ENCODE results near the gene BPIFB4.
"Not testable (repeated sequence)": the region's sequence is repeated elsewhere in the genome, so short reads cannot be mapped to it uniquely, and the experiment has no call there.

The BPIFB4 gene

GRCh38 chr20:33086052-33086722 lies 6.7 kb downstream of the BPIFB4 start:
- TF ChIP-seq CTCF (conservative IDR thresholded peaks at IDR 0.05), result no peak
- TF ChIP-seq ZFX (IDR thresholded peaks at IDR 0.05), result no peak
- H3K27ac ChIP-seq, result no peak overlapping the region

GRCh38 chr20:33091147-33091546 lies 11.7 kb downstream of the BPIFB4 start:
- H3K27ac ChIP-seq, result no peak overlapping the region
- TF ChIP-seq CTCF (conservative IDR thresholded peaks at IDR 0.05), result no peak
- TF ChIP-seq ZFX (IDR thresholded peaks at IDR 0.05), result no peak

GRCh38 chr20:33091693-33092092 lies 12.2 kb downstream of the BPIFB4 start:
- TF ChIP-seq CTCF (conservative IDR thresholded peaks at IDR 0.05) (no peak), ZFX (IDR thresholded peaks at IDR 0.05) (no peak)
- no peak overlapping the region for H3K27ac ChIP-seq

GRCh38 chr20:33092361-33092760 lies 12.9 kb downstream of the BPIFB4 start:
- no peak overlapping the region for H3K27ac ChIP-seq
- TF ChIP-seq CTCF (conservative IDR thresholded peaks at IDR 0.05), result no peak
- TF ChIP-seq ZFX (IDR thresholded peaks at IDR 0.05), result no peak

- no peak overlapping the region for H3K27ac ChIP-seq
- TF ChIP-seq ZFX (IDR thresholded peaks at IDR 0.05) (no peak), CTCF (conservative IDR thresholded peaks at IDR 0.05) (no peak)
Measured at GRCh38 chr20:33093074-33093473, 13.6 kb downstream of the BPIFB4 start.

- no peak for TF ChIP-seq ZFX (IDR thresholded peaks at IDR 0.05)
- H3K27ac ChIP-seq, result no peak overlapping the region
Measured at GRCh38 chr20:33093582-33093981, 14.1 kb downstream of the BPIFB4 start.

GRCh38 chr20:33095249-33095648 lies 15.8 kb downstream of the BPIFB4 start:
- no peak overlapping the region for H3K27ac ChIP-seq
- TF ChIP-seq CTCF (conservative IDR thresholded peaks at IDR 0.05) (no peak), ZFX (IDR thresholded peaks at IDR 0.05) (no peak)

- not testable (repeated sequence) for H3K27ac ChIP-seq
- TF ChIP-seq CTCF (conservative IDR thresholded peaks at IDR 0.05), result peak; percentile 97
Measured at GRCh38 chr20:33095902-33096584, 16.6 kb downstream of the BPIFB4 start.
